Islet precursor cell (in vitro differentiated cells): ENCODE results near the gene WNT4.
A peak's percentile ranks its signal among the peaks of the same experiment; 100 is the strongest.

Source experiments
- DNase-seq: peaks from one replicate; pipeline ENCODE4 v3.0.0-alpha.2; 2018

Gene WNT4

GRCh38 chr1:22128392-22128791 lies 14.5 kb downstream of the WNT4 start:
- DNase-seq: no peak

GRCh38 chr1:22127731-22128130 lies 15.2 kb downstream of the WNT4 start:
- DNase-seq: no peak

- DNase-seq: no peak
Observed at GRCh38 chr1:22127248-22127647, 15.6 kb downstream of the WNT4 start.

GRCh38 chr1:22126531-22126930 lies 16.4 kb downstream of the WNT4 start:
- DNase-seq: no peak

- no peak for DNase-seq
Observed at GRCh38 chr1:22124592-22125229, 18.2 kb downstream of the WNT4 start.

- DNase-seq: no peak
Observed at GRCh38 chr1:22123901-22124404, 18.9 kb downstream of the WNT4 start.

- peak; percentile 82 for DNase-seq
Observed at GRCh38 chr1:22123071-22123390, 19.9 kb downstream of the WNT4 start.

- peak; percentile 86 for DNase-seq
Observed at GRCh38 chr1:22122273-22123070, 20.4 kb downstream of the WNT4 start.

GRCh38 chr1:22121421-22121911 lies 21.4 kb downstream of the WNT4 start:
- DNase-seq: peak; percentile 78

GRCh38 chr1:22120469-22120790 lies 22.5 kb downstream of the WNT4 start:
- no peak for DNase-seq

- DNase-seq: peak; percentile 43
Observed at GRCh38 chr1:22119626-22120468, 23.1 kb downstream of the WNT4 start.

GRCh38 chr1:22118291-22118992 lies 24.5 kb downstream of the WNT4 start:
- DNase-seq: no peak

GRCh38 chr1:22117851-22118250 lies 25.0 kb downstream of the WNT4 start:
- DNase-seq: no peak

GRCh38 chr1:22117238-22117637 lies 25.7 kb downstream of the WNT4 start:
- no peak for DNase-seq

GRCh38 chr1:22115286-22115685 lies 27.6 kb downstream of the WNT4 start:
- no peak for DNase-seq

GRCh38 chr1:22114083-22115012 lies 28.5 kb downstream of the WNT4 start:
- no peak for DNase-seq

- DNase-seq: no peak
Observed at GRCh38 chr1:22112554-22112953, 30.3 kb downstream of the WNT4 start.

- no peak for DNase-seq
Observed at GRCh38 chr1:22111620-22112019, 31.3 kb downstream of the WNT4 start.

GRCh38 chr1:22111115-22111514 lies 31.8 kb downstream of the WNT4 start:
- DNase-seq: no peak

- DNase-seq: no peak
Observed at GRCh38 chr1:22110016-22110415, 32.9 kb downstream of the WNT4 start.

GRCh38 chr1:22108339-22109105 lies 34.4 kb downstream of the WNT4 start:
- no peak for DNase-seq
